Nephron progenitor cell (in vitro differentiated cells): ENCODE measurements around the gene PTPN3.

ENCODE experiments used
- DNase-seq: peaks from one replicate; pipeline ENCODE4 v3.0.0; 2021
- H3K27ac Mint-ChIP-seq: 2 replicates; pipeline ENCODE4 v1.8.0; 2021; ENCODE audit warnings: mild to moderate bottlenecking, moderate library complexity, mixed read lengths
- H3K27me3 Mint-ChIP-seq: 2 replicates; pipeline ENCODE4 v1.8.0; 2021; ENCODE audit warnings: mild to moderate bottlenecking, low read depth, mixed read lengths; ENCODE audit not compliant: poor library complexity
- H3K36me3 Mint-ChIP-seq: 2 replicates; pipeline ENCODE4 v1.8.0; 2021; ENCODE audit warnings: low read depth, mixed read lengths
- H3K4me1 Mint-ChIP-seq: 2 replicates; pipeline ENCODE4 v1.8.0; 2021; ENCODE audit warnings: mixed read lengths
- H3K4me3 Mint-ChIP-seq: 2 replicates; pipeline ENCODE4 v1.8.0; 2021; ENCODE audit warnings: mild to moderate bottlenecking, moderate library complexity, mixed read lengths
- H3K9me3 Mint-ChIP-seq: 2 replicates; pipeline ENCODE4 v1.8.0; 2021; ENCODE audit warnings: mild to moderate bottlenecking, moderate library complexity, mixed read lengths
- CTCF ChIP-seq: fragments of 200-600 bp; sonication (generic); IDR thresholded peaks from 2 replicates; pipeline ENCODE4 v1.5.0; 2021; ENCODE audit warnings: antibody characterized with exemption

PTPN3 gene

GRCh38 chr9:109383356-109383755 lies 114.8 kb downstream of the PTPN3 start:
- no peak for DNase-seq
- peaks cover 54% of the 10 kb centered on the region for H3K36me3 Mint-ChIP-seq
- H3K4me1 Mint-ChIP-seq, result peaks cover 14% of the 10 kb centered on the region
- no peak overlapping the region for H3K27ac Mint-ChIP-seq
- H3K9me3 Mint-ChIP-seq, result peaks cover 4% of the 10 kb centered on the region
- no peak for TF ChIP-seq CTCF
- no peaks in the 10 kb centered on the region for H3K27me3 Mint-ChIP-seq
- H3K4me3 Mint-ChIP-seq, result no peak overlapping the region

GRCh38 chr9:109382585-109382984 lies 115.5 kb downstream of the PTPN3 start:
- peaks cover 14% of the 10 kb centered on the region for H3K4me1 Mint-ChIP-seq
- H3K27me3 Mint-ChIP-seq, result no peaks in the 10 kb centered on the region
- H3K9me3 Mint-ChIP-seq, result peaks cover 5% of the 10 kb centered on the region
- TF ChIP-seq CTCF, result no peak
- H3K4me3 Mint-ChIP-seq, result no peak overlapping the region
- H3K36me3 Mint-ChIP-seq, result peaks cover 54% of the 10 kb centered on the region
- no peak for DNase-seq
- H3K27ac Mint-ChIP-seq, result no peak overlapping the region

GRCh38 chr9:109382182-109382581 lies 115.9 kb downstream of the PTPN3 start:
- no peak for DNase-seq
- Mint-ChIP-seq H3K36me3 (peaks cover 56% of the 10 kb centered on the region), H3K27me3 (no peaks in the 10 kb centered on the region), H3K9me3 (peaks cover 5% of the 10 kb centered on the region), H3K4me3 (no peak overlapping the region), H3K27ac (no peak overlapping the region), H3K4me1 (peaks cover 14% of the 10 kb centered on the region)
- TF ChIP-seq CTCF, result no peak

- H3K9me3 Mint-ChIP-seq, result peaks cover 5% of the 10 kb centered on the region
- TF ChIP-seq CTCF, result no peak
- H3K27ac Mint-ChIP-seq, result no peak overlapping the region
- no peaks in the 10 kb centered on the region for H3K27me3 Mint-ChIP-seq
- H3K36me3 Mint-ChIP-seq, result peaks cover 54% of the 10 kb centered on the region
- H3K4me1 Mint-ChIP-seq, result peaks cover 14% of the 10 kb centered on the region
- DNase-seq, result no peak
- no peak overlapping the region for H3K4me3 Mint-ChIP-seq
These were observed 116.9 kb downstream of the PTPN3 start for GRCh38 chr9:109381011-109381729.

- no peak overlapping the region for H3K27ac Mint-ChIP-seq
- no peak for TF ChIP-seq CTCF
- H3K4me1 Mint-ChIP-seq, result peaks cover 14% of the 10 kb centered on the region
- DNase-seq, result no peak
- no peak overlapping the region for H3K4me3 Mint-ChIP-seq
- H3K9me3 Mint-ChIP-seq, result peaks cover 5% of the 10 kb centered on the region
- peaks cover 54% of the 10 kb centered on the region for H3K36me3 Mint-ChIP-seq
- H3K27me3 Mint-ChIP-seq, result no peaks in the 10 kb centered on the region
These were observed 118.6 kb downstream of the PTPN3 start for GRCh38 chr9:109379513-109379912.

GRCh38 chr9:109378316-109378715 lies 119.8 kb downstream of the PTPN3 start:
- H3K4me3 Mint-ChIP-seq, result no peak overlapping the region
- H3K27me3 Mint-ChIP-seq, result peaks cover 6% of the 10 kb centered on the region
- H3K4me1 Mint-ChIP-seq, result peaks cover 9% of the 10 kb centered on the region
- peaks cover 5% of the 10 kb centered on the region for H3K9me3 Mint-ChIP-seq
- DNase-seq, result no peak
- H3K27ac Mint-ChIP-seq, result no peak overlapping the region
- TF ChIP-seq CTCF, result no peak
- peaks cover 54% of the 10 kb centered on the region for H3K36me3 Mint-ChIP-seq
